Measurements from ENCODE around the gene NCBP1.

GRCh38 chr9:97598461-97599288 is 34.9 kb upstream of the NCBP1 start:
- no peak for TF ChIP-seq OSR1 (CRISPR knock-in tag; IDR thresholded peaks at IDR 0.05)
- TF ChIP-seq ZFP30 (CRISPR knock-in tag; IDR thresholded peaks at IDR 0.05), result no peak
